ENCODE measurements around the gene ANKDD1A.

The ANKDD1A gene

DNA sequence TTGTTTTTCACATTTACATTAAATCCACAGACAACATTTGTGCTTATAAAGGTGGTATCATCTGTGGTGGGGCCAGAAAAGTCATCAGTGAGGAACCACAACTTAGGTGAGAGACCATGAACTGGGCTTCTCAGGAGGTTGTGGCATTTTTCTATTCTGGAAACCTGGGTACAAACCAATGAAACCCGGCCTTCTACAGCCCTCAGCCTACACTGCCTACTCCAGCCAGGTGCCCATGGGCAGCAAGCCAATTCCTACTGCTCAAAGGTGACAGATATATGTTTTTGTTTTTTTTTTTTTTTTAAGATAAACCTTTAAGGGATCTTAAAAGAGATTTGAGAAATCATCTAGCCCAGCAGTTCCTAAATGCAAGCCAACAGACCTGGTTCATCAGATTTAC lies 57.7 kb downstream of the ANKDD1A start:
- DNase-seq (ENCODE audit: low spot score) = no peak

DNA sequence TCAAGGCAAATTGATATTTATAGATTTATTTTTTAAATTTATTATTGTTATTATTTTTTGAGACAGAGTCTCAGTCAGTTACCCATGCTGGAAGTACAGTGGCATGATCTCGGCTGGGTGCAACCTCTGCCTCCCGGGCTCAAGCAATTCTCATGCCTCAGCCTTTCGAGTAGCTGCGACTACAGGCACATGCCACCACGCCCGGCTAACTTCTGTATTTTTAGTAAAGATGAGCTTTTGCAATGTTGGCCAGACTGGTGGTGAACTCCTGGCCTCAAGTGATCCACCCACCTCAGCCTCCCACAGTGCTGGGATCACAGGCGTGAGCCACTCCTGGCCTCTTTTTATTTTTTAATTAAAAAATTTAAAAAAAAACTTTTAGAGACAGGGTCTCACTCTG lies 59.0 kb downstream of the ANKDD1A start:
- DNase-seq (ENCODE audit: low spot score) = no peak

DNA sequence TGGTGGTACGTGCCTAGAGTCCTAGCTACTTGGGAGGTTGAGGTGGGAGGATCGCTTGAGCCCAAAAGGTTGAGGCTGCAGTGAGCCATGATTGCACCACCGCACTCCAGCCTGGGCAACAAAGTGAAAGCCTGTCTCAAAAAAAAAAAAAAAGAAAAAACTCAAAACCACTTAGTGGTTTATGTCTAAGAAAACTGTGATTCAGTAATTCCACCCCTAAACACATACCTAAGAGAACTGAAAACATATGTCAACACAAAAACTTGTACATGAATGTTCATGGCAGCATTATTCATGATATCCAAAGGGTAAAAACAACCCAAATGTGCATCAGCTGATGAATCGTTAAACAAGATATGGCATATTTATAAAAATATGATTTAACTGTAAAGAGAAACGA lies 63.7 kb downstream of the ANKDD1A start:
- no peak for DNase-seq (ENCODE audit: low spot score)

DNA sequence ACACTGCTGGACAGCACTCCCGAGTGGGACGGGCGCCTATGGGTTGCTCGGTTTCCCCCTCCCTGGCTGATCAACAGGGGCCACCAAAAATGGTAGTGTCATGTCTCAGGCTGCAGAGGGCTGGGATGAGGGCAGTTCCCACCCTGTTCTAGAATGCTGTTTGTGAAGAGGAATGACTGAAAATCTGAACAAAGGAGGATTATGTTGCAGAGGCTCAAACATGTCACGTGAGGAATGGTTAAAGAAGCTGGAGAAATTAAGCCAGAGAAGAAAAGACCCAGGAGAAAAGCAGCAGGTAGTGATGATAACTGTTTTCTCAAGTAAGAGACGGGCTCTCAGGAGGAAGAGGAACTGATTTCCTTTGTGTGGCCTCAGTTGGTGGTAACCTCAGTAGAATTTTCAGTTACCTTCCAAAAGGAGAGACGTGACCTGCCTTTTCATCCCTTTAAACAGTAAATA lies 67.6 kb downstream of the ANKDD1A start:
- DNase-seq (ENCODE audit: low spot score) = no peak

DNA sequence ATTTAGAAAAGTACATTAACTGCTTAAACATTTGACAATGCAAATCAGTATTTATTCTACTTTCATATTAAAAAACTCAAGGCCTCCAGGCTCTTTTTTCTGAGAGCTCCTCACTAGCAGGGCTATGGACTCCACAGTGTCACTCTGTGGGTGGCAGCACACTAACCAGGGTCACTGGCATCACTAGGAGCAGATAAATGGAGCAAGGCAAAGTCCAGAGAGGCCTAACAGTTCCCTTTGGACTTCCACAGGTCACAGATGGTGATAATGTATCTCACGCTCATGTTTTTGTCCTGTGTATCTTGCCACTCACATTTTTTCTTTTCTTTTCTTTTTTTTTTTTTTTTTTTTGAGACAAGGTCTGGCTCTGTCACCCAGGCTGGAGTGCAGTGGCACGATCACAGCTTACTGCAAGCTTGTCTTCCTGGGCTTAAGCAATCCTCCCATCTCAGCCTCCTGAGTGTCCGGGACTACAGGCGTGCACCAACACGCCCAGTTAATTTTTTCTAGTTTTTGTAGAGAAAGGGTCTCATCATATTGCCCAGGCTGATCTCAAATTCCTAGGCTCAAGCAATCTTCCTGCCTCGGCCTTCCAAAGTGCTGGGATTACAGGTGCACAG lies 70.2 kb downstream of the ANKDD1A start:
- no peak for DNase-seq (ENCODE audit: low spot score)

DNA sequence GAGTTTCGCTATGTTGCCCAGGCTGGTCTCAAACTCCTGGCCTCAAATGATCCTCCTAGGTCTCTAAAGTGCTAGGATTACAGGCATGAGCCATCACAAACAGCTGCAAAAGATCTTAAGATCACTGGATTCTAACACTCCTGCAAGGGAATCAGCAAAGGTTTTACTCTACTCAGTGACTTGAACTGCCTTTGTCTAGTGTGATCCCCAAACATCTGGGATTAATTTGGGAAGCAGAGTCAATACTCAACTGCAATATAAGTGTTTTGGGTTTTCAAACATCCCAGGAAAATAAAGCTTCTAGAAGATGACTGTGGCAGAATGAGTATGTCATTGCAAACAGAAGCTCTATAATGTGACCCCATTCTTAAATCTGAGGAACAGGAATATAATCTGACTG lies 70.8 kb downstream of the ANKDD1A start:
- no peak for DNase-seq (ENCODE audit: low spot score)

DNA sequence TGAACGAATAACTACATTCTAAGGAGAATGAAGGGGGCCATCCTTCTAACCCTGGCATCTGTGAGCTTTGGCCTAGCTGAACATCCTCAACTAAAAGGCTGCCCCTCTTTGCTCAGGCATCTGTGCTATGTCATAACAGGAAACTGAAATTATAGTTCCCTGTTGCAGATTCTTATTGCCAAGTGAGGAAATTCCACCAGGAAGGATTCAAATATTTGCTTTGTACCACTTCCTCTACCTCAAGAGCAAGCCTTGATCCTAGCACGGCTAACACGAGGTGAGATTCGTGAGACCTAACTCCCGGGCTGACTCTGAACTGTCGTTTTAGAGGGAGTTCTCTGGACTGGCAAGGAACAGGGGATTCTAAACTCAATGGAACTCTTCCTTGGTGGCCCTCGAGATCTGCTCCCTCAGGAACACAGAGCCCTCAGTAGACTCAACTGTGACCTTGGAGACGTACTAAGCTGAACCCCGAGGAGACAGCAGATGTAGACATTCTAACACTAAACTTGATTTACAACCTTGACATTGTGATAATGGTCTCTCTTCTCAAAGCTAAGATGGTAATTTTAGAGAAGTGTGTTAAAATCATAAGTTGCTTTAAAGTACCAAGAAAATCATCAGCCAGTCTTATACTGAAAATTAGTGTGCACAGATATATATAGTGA lies 73.8 kb downstream of the ANKDD1A start:
- no peak for DNase-seq (ENCODE audit: low spot score)

DNA sequence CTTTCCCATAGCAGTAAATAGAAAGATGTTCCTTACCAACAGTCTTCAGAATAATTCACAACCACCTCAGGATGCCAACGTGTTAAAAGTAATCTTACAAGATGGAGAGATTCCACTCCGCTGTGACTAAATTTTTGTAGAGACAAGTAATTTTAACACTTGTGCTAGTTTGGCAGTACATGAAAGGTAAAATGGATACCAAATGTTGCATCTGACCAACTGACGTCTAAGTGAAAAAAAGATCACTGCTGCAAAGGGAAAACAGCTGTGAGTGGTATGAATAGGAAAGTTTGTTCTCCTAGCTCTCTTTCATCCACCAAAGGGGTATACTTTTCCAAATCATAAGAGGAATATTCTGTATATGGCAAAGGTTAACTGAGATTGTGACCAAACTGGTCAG lies 75.4 kb downstream of the ANKDD1A start:
- no peak for DNase-seq (ENCODE audit: low spot score)

DNA sequence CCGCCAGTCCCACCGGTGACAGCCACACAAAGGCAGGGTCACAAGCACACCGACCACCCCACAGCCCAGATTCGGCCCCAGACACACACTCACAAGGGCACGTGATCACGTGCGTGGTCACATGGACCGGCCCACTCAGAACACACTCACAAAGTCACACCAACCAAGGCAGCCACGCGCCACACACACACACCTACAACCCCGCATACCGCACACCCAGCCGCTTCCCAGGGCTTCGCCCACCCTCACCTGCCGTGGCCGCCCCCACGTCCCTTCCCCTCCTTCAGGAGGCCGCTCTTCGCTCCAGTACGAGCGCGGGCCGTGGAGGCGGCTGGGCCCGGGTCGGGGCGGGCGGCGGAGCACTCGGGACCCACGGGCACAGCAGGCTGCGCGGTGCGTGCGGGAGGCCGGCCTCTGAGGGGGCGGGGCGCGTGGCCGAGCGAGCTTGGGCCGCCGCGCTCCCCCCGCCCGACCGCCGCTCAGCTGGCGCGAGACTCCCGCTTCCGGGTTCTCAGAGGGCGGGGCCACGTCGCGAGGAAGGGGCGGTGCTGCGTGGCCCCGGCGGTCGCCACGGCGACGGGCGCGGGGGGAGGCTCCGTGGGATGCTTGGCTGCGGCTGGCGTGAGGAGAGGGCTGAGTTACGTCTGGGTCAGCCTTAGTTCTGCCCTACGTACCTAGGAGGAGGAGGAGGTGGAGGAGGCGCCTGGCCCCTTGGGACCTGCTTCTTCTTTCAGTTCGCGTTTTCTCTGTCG lies 77.9 kb downstream of the ANKDD1A start, which contains the start of gene SPG21:
Gene SPG21 (minus strand): TSS at position 499 of the 752 bp plus-strand sequence. CDS start 6,345 bp downstream, outside the sequence.
- DNase-seq (ENCODE audit: low spot score) = peak; percentile 94

DNA sequence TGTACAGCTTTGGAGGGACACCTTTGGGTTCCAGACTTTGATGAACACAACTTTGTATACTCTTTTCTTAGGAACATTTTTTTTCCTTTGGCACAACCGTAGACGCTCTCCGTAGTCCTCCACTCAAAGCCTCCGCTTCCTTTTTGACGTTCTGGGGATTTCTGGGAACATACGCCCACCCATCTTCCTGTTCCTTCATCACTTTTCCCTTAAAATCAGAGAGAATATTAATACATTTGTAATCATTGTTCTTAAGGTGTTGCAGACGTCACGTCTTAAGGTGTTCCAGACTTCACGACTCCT lies 78.4 kb downstream of the ANKDD1A start:
- DNase-seq (ENCODE audit: low spot score) = no peak

DNA sequence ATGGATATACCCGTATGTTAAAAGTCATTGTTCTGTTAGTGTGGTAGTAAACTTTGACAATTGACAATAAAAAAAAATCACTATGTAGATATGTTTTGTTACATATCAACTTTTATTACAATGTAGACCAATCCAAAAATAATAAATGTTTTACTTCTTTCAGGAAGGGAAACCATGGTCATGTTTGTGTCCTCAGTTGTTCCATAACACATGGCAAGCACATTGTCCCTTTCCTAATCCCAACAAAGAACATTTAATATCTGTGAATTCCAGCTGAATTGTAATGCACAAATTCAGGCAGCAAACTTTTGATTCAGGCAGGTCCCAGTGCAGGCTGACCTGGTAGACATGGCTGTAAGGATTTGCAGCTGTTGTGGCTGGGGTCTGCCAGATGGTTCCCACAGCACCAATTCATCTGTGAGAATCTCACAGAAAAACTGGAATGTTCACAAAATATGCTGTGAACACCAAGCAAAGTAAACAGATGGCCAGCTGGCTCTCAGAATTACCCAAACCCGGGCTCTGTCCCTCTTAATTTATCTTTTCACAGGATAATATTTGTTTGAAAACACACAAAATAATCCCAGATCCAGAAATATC lies 79.9 kb downstream of the ANKDD1A start:
- no peak for DNase-seq (ENCODE audit: low spot score)

DNA sequence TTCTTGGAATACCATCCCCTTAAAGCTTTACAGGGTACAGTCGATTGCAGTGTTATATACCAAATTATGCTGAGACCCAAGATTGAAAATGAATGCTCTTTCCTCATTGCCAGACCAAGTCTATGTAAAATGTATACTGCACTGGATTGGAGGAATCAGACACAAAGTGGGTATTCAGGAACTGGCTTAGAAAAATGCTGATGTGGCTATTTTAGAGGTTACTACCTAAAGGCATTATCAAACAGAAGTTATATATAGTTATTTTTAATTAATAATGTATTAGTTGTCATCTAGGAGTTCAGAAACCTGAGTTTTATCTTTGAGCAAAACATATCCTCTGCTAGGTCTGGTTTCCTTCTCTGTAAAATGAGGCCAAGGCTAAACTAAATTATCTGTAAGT lies 81.6 kb downstream of the ANKDD1A start:
- DNase-seq (ENCODE audit: low spot score) = no peak

DNA sequence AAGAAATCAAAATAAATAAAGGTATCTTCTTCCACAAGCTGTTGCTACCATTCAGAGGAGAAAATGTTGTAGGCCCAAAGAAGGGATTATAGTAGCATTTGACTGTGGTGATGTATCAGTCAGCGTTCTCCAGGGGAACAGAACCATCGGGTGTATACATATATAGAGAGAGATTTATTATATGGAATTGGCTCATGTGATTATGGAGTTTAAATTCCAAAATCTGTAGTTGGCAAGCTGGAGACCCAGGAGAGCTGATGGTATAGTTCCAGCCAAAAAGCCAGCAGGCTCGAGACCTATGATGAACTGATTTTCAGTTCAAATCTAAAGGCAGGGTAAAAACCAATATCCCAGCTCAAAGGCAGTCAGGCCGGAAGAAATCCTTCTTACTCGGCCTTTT lies 85.4 kb downstream of the ANKDD1A start:
- no peak for DNase-seq (ENCODE audit: low spot score)

DNA sequence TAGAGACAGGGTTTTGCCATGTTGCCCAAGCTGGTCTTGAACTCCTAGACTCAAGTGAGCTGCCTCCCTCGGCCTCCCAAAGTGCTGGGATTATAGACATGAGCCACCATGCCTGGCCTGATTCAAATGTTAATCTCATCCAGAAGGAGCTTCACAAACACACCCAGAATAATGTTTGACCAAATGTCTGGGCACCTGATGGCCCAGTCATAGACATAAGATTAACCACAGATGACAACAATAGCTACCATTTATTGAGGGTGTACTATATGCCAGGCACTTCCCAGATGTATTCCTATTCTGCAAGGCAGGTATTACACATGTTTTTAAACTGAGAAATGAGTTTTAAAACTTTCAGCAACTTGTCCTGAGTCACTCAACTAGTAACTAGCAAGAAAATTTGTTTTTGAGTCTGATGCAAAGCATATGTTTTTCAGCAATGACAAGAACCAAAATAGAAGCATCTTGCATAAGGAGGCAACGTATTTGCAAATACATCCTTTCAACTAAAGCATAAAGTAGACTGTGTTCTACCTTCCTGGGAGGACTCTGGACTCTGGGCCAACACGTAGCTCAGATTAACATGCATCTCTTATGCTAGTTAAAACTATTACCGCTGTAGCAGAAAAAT lies 86.2 kb downstream of the ANKDD1A start:
- DNase-seq (ENCODE audit: low spot score) = no peak

DNA sequence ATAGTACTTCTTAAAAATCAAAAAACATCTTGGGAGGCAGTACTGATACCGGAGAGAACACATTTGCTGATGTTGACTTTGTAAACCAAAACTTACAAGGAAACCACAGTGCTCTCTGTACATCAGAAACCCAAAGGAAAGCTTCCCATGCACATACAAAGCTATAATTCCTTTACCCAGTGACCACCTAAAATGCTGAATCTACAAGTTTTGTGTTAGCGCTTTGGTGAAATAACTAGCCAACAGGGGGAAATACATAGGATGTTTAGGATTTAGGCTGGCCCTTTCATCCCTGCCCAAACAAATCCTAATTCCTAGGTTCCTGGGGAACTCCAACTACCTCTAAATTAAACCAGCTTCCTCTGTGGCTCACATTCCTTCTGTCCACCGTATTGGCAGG lies 93.3 kb downstream of the ANKDD1A start:
- no peak for DNase-seq (ENCODE audit: low spot score)

DNA sequence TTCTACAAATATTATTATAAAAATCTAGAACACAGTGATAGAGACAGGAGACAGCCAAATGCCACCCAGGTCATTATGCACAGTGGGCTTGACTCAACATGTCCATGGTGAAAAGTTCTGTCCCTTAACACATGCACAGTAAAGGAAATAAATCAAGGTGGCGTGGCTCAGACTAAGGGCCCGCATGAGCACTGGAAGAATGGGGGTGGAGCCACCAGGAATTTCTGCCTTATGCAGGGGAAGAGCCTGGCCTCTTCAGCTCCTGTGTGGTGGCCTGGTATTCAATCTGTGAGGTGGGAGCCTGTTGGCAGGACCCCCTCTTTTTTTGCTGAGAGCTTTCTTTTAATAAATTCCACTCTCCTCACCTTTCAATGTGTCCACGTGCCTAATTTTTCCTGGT lies 95.2 kb downstream of the ANKDD1A start:
- no peak for DNase-seq (ENCODE audit: low spot score)

Measured in activated CD4-positive, alpha-beta T cell treated with anti-CD3 and anti-CD28 coated beads, Interleukin-2, Interleukin-4, amounts not matched to agents 100 ng/mL and 50 ng/mL, durations not matched to agents 16 hours and 8 hours (primary cell).